Activated naive CD8-positive, alpha-beta T cell treated with anti-CD3 and anti-CD28 coated beads, Interleukin-2, amount 50 U/mL, for 16 hours (primary cell): ENCODE measurements around the gene NEK2.
"Not testable (repeated sequence)": the region's sequence is repeated elsewhere in the genome, so short reads cannot be mapped to it uniquely, and the experiment has no call there.

ENCODE experiments used
- DNase-seq: peaks from one replicate; pipeline ENCODE4 v3.0.0-alpha.2; 2020; ENCODE audit warnings: low read depth, low spot score

NEK2 gene

GRCh38 chr1:211675230-211676105 is at the start of gene NEK2:
Gene NEK2 (minus strand): TSS chr1:211675621. CDS start chr1:211675479, 142 bp downstream.
- peak; percentile 38 for DNase-seq

GRCh38 chr1:211724687-211725196 is 49.3 kb upstream of the NEK2 start:
- DNase-seq: no peak

GRCh38 chr1:211723273-211723672 is 47.9 kb upstream of the NEK2 start:
- no peak for DNase-seq

- DNase-seq: no peak
Observed at GRCh38 chr1:211722277-211723175, 47.1 kb upstream of the NEK2 start.

GRCh38 chr1:211716555-211716954 is 41.1 kb upstream of the NEK2 start:
- not testable (repeated sequence) for DNase-seq

- DNase-seq: no peak
Observed at GRCh38 chr1:211715971-211716370, 40.5 kb upstream of the NEK2 start.

GRCh38 chr1:211714154-211714553 is 38.7 kb upstream of the NEK2 start:
- DNase-seq: no peak

GRCh38 chr1:211713231-211713630 is 37.8 kb upstream of the NEK2 start:
- DNase-seq: no peak

- DNase-seq: no peak
Observed at GRCh38 chr1:211711315-211711705, 35.9 kb upstream of the NEK2 start.

- no peak for DNase-seq
Observed at GRCh38 chr1:211710566-211711314, 35.3 kb upstream of the NEK2 start.

GRCh38 chr1:211708926-211709325 is 33.5 kb upstream of the NEK2 start:
- no peak for DNase-seq

GRCh38 chr1:211708006-211708405 is 32.6 kb upstream of the NEK2 start:
- DNase-seq: no peak

- DNase-seq: no peak
Observed at GRCh38 chr1:211705467-211706091, 30.2 kb upstream of the NEK2 start.

GRCh38 chr1:211704543-211704942 is 29.1 kb upstream of the NEK2 start:
- no peak for DNase-seq

GRCh38 chr1:211703812-211704537 is 28.6 kb upstream of the NEK2 start:
- no peak for DNase-seq

GRCh38 chr1:211701733-211702132 is 26.3 kb upstream of the NEK2 start:
- no peak for DNase-seq

- DNase-seq: no peak
Observed at GRCh38 chr1:211699059-211699458, 23.6 kb upstream of the NEK2 start.

- peak; percentile 71 for DNase-seq
Observed at GRCh38 chr1:211698161-211699026, 23.0 kb upstream of the NEK2 start.

- no peak for DNase-seq
Observed at GRCh38 chr1:211697356-211697755, 21.9 kb upstream of the NEK2 start.
